Panc1 (cell line): Measurements from ENCODE around the gene CAMKV. TPM values are rescaled to one million over a fixed set of nuclear protein-coding genes. Genes with fewer than 3 reads are reported as not detected.
A peak's percentile ranks its signal among the peaks of the same experiment; 100 is the strongest.

Experiments used
- ATAC-seq: fragments of 200-7000 bp; cut with Tn5 transposase; 2 replicates; pipeline ENCODE4 v1.9.1; 2020; ENCODE audit warnings: mild to moderate bottlenecking, moderate library complexity
- BruUV-seq: library from RNA; stranded (reverse); fragments of 400-500 nt; replicated peaks from 2 replicates; lab custom pipeline; 2021; lab: Mats Ljungman, UMichigan
- CTCF ChIA-PET: fragments of 300-600 bp; sonication (Branson Sonifier 250); formaldehyde crosslinking; loops from one replicate; lab custom pipeline; 2022; ENCODE audit warnings: antibody characterized with exemption; lab: Charles Lee
- POLR2A ChIA-PET: fragments of 300-600 bp; sonication (Branson Sonifier 250); formaldehyde crosslinking; loops from one replicate; lab custom pipeline; 2022; ENCODE audit warnings: antibody characterized with exemption; lab: Charles Lee
- DNase-seq: peaks from one replicate; pipeline ENCODE4 v3.0.0-alpha.2; 2010; ENCODE audit warnings: low read depth, low spot score
- H3K27ac ChIP-seq: 2 replicates; pipeline ENCODE4 v1.5.1; 2011; ENCODE audit warnings: mild to moderate bottlenecking, low read length, inconsistent platforms
- H3K27me3 ChIP-seq: fragments of 200-500 bp; sonication (Bioruptor generic); 2 replicates; pipeline ENCODE4 v1.6.0; 2014; ENCODE audit warnings: low read length, inconsistent platforms; ENCODE audit not compliant: control insufficient read depth, insufficient read depth
- H3K36me3 ChIP-seq: fragments of 200-500 bp; sonication (Bioruptor generic); 2 replicates; pipeline ENCODE4 v1.5.1; 2014; ENCODE audit warnings: inconsistent platforms, mild to moderate bottlenecking, low read length, moderate library complexity; ENCODE audit not compliant: control insufficient read depth, insufficient read depth
- H3K4me1 ChIP-seq: 2 replicates; pipeline ENCODE4 v1.5.1; 2011; ENCODE audit warnings: inconsistent platforms, mild to moderate bottlenecking, low read length, moderate library complexity; ENCODE audit not compliant: control insufficient read depth, insufficient read depth
- H3K4me3 ChIP-seq, 2 experiments: 2 replicates each; pipeline ENCODE4 v1.5.1; 2011 to 2012; ENCODE audit warnings: low read depth in 2 of 2, low read length in 2 of 2, mild to moderate bottlenecking in 2 of 2, inconsistent platforms in 1 of 2, moderate library complexity in 1 of 2
- H3K9me3 ChIP-seq: fragments of 200-500 bp; sonication (Bioruptor generic); 2 replicates; pipeline ENCODE4 v1.5.1; 2014; ENCODE audit warnings: low read depth, mild to moderate bottlenecking, inconsistent platforms, low read length, moderate library complexity; ENCODE audit not compliant: control insufficient read depth, insufficient read depth
- CTCF ChIP-seq: fragments of 450-650 bp; IDR thresholded peaks from 2 replicates; pipeline ENCODE4 v1.5.1; 2017; ENCODE audit warnings: mild to moderate bottlenecking
- POLR2AphosphoS5 ChIP-seq: IDR thresholded peaks from 2 replicates; pipeline ENCODE4 v1.6.1; 2012; ENCODE audit warnings: mild to moderate bottlenecking, low read depth, low read length, moderate library complexity
- SIN3A ChIP-seq: IDR thresholded peaks from 2 replicates; pipeline ENCODE4 v1.6.1; 2012; ENCODE audit warnings: low read depth, mild to moderate bottlenecking, low read length, moderate library complexity, borderline replicate concordance; ENCODE audit not compliant: insufficient read depth
- TCF7L2 ChIP-seq: IDR thresholded peaks from 2 replicates; pipeline ENCODE4 v1.6.1; 2011; ENCODE audit warnings: mild to moderate bottlenecking, low read depth, low read length, inconsistent platforms
- in situ Hi-C: cut with HindIII; loops from 2 replicates; pipeline ENCODE4 v1.10.0; 2016; ENCODE audit warnings: low sequenced_read_pairs, low pct_unique_long_range_greater_than_20kb
- intact Hi-C: fragments of 100-400 bp; cut with micrococcal nuclease; formaldehyde crosslinking; loops from one replicate; pipeline ENCODE4 v1.10.0; 2022; ENCODE audit not compliant: unreplicated experiment
- total RNA-seq: library from RNA; stranded (reverse); gene quantifications from one replicate; pipeline ENCODE4 v1.2.1, GENCODE V29; 2021; ENCODE audit not compliant: unreplicated experiment
- TF ChIP-seq, protein P1 (sequence below), 2 experiments: IDR thresholded peaks; 2 replicates each; pipeline ENCODE4 v1.6.1; 2011 to 2012; ENCODE audit warnings: low read depth in 2 of 2, control low read depth in 1 of 2, low read length in 1 of 2, mild to moderate bottlenecking in 1 of 2, moderate library complexity in 1 of 2; ENCODE audit not compliant: insufficient read depth in 1 of 2

Gene CAMKV
- total RNA-seq, 1 experiment from 2014 or later: 0.85 TPM

DNA sequence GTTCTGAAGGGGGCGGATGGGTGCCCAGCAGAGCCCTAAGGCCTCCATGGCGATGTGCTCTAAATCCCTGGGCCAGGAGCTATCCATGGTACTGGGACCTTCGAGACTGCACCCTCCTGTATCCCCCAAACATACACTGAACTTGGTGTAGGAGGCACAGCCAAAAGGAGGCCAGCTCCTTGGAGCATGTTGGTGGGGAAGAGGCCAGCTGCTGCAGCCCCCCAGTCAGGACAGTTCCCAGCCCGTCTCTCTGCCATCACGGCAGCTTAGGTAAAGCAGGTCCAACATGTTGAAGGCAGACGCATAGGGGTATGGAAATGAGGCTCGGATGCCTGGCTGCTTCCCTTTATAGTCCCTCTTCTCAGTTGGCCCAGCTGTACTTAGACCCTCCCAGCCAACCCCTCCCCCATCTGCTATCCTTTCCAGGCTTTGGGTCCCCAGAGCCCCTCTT, 1.8 kb downstream of the CAMKV start:
- DNase-seq (no peak), ATAC-seq (no peak)
- no peaks in the 10 kb centered on the region for H3K9me3 ChIP-seq
- TF ChIP-seq, protein P1, sequence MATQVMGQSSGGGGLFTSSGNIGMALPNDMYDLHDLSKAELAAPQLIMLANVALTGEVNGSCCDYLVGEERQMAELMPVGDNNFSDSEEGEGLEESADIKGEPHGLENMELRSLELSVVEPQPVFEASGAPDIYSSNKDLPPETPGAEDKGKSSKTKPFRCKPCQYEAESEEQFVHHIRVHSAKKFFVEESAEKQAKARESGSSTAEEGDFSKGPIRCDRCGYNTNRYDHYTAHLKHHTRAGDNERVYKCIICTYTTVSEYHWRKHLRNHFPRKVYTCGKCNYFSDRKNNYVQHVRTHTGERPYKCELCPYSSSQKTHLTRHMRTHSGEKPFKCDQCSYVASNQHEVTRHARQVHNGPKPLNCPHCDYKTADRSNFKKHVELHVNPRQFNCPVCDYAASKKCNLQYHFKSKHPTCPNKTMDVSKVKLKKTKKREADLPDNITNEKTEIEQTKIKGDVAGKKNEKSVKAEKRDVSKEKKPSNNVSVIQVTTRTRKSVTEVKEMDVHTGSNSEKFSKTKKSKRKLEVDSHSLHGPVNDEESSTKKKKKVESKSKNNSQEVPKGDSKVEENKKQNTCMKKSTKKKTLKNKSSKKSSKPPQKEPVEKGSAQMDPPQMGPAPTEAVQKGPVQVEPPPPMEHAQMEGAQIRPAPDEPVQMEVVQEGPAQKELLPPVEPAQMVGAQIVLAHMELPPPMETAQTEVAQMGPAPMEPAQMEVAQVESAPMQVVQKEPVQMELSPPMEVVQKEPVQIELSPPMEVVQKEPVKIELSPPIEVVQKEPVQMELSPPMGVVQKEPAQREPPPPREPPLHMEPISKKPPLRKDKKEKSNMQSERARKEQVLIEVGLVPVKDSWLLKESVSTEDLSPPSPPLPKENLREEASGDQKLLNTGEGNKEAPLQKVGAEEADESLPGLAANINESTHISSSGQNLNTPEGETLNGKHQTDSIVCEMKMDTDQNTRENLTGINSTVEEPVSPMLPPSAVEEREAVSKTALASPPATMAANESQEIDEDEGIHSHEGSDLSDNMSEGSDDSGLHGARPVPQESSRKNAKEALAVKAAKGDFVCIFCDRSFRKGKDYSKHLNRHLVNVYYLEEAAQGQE (IDR thresholded peaks at IDR 0.05; ENCODE audit: insufficient read depth in 1 of 2, low read depth in 2 of 2, low read length in 1 of 2): peak; percentile 95 to 96
- no peak for TF ChIP-seq POLR2AphosphoS5
- CTCF ChIA-PET: interaction anchor here (0.6 kb wide), 1 partner anchor 99 kb away, joined by 4 read pairs; no protein-coding TSS in a partner anchor
- in situ Hi-C loops: no loop called here
- H3K4me1 ChIP-seq: no peaks in the 10 kb centered on the region
- no TSS peak for BruUV-seq
- no peak overlapping the region for H3K27ac ChIP-seq
- H3K4me3 ChIP-seq: no peak overlapping the region
- intact Hi-C loops: no loop called here
- POLR2A ChIA-PET: no interaction called here
- no peaks in the 10 kb centered on the region for H3K27me3 ChIP-seq
- no peaks in the 10 kb centered on the region for H3K36me3 ChIP-seq

GRCh38 chr3:49867400-49867799, 2.3 kb downstream of the CAMKV start:
- intact Hi-C loops: no loop called here
- TF ChIP-seq TCF7L2 (no peak), CTCF (no peak), SIN3A (no peak), POLR2AphosphoS5 (no peak)
- TF ChIP-seq, protein P1 (IDR thresholded peaks at IDR 0.05; ENCODE audit: insufficient read depth in 1 of 2, low read depth in 2 of 2, low read length in 1 of 2): no peak
- no peak overlapping the region for H3K4me3 ChIP-seq
- no peaks in the 10 kb centered on the region for H3K4me1 ChIP-seq
- no peaks in the 10 kb centered on the region for H3K27me3 ChIP-seq
- no TSS peak for BruUV-seq
- no peak overlapping the region for H3K27ac ChIP-seq
- in situ Hi-C loops: no loop called here
- ATAC-seq: no peak
- H3K9me3 ChIP-seq: no peaks in the 10 kb centered on the region
- CTCF ChIA-PET: interaction anchor here (0.6 kb wide), 1 partner anchor 99 kb away, joined by 4 read pairs; no protein-coding TSS in a partner anchor
- POLR2A ChIA-PET: no interaction called here
- DNase-seq: no peak
- no peaks in the 10 kb centered on the region for H3K36me3 ChIP-seq
